Lower leg skin (tissue), 4 donors: ENCODE results near the gene STXBP6. TPM values are rescaled to one million over a fixed set of nuclear protein-coding genes. Genes with fewer than 3 reads are reported as not detected.

Source experiments
- DNase-seq, 2 donors: peaks; one replicate each; pipeline ENCODE4 v3.0.0-alpha.2; 2019; ENCODE audit warnings: low spot score in 2 of 2
- H3K4me3 ChIP-seq: fragments of 200-600 bp; sonication (generic); 2 replicates; pipeline ENCODE4 v1.5.1; 2017; ENCODE audit warnings: mild to moderate bottlenecking, low read depth; ENCODE audit not compliant: poor library complexity, severe bottlenecking
- CTCF ChIP-seq, 3 donors: fragments of 450-650 bp; IDR thresholded peaks; one replicate each; pipeline ENCODE4 v1.5.1; 2016; ENCODE audit warnings: antibody characterized with exemption in 3 of 3, mild to moderate bottlenecking in 3 of 3, moderate library complexity in 2 of 3
- POLR2A ChIP-seq, 2 donors: fragments of 450-650 bp; IDR thresholded peaks; one replicate each; pipeline ENCODE4 v1.6.1; 2016 to 2017; ENCODE audit warnings: antibody characterized with exemption in 2 of 2, mild to moderate bottlenecking in 1 of 2, moderate library complexity in 1 of 2
- whole genome bisulfite sequencing, 2 donors: methylation state at CpG; one replicate each; pipeline ENCODE4 v1.1.5; 2018; 5-methylcytosine and 5-hydroxymethylcytosine counted together
- intact Hi-C: fragments of 100-400 bp; cut with DNase I; formaldehyde crosslinking; loops from one replicate; pipeline ENCODE4 v1.15.0; 2023; ENCODE audit warnings: low total_unique reads
- total RNA-seq, 4 donors: library from RNA; depleted of rRNA; stranded (reverse); fragments of >200 nt; gene quantifications; one replicate each; pipeline ENCODE4 v1.1.0, GENCODE V29; 2016

STXBP6 gene
- total RNA-seq, 4 donors from 2014 or later: 24.6 to 49.3 (median 36.9) TPM

GRCh38 chr14:25038044-25038668, 11.8 kb downstream of the STXBP6 start:
- WGBS, 2 donors: 79 to 84% methylated on average over 4 of the region's 4 CpGs
- no peak for TF ChIP-seq CTCF (IDR thresholded peaks at IDR 0.05)
- no peak for TF ChIP-seq POLR2A (IDR thresholded peaks at IDR 0.05)
- intact Hi-C loops: no loop called here

GRCh38 chr14:25037032-25037431, 12.9 kb downstream of the STXBP6 start:
- WGBS, 2 donors: 78 to 91% methylated on average over 2 of the region's 2 CpGs
- H3K4me3 ChIP-seq: no peak overlapping the region
- no peak for DNase-seq
- TF ChIP-seq POLR2A (IDR thresholded peaks at IDR 0.05) (no peak), CTCF (IDR thresholded peaks at IDR 0.05) (no peak)
- intact Hi-C loops: no loop called here

More at GRCh38 chr14:25038044-25038668, 11.8 kb downstream of the STXBP6 start:
- DNase-seq: no peak
- H3K4me3 ChIP-seq: no peak overlapping the region

- DNase-seq: no peak
- TF ChIP-seq CTCF (IDR thresholded peaks at IDR 0.05): no peak
- no peak for TF ChIP-seq POLR2A (IDR thresholded peaks at IDR 0.05)
- 82 to 85% methylated on average over 11 of the region's 11 CpGs for WGBS, 2 donors
- intact Hi-C loops: no loop called here
- H3K4me3 ChIP-seq: no peak overlapping the region
Observed at GRCh38 chr14:25034803-25035681, 14.9 kb downstream of the STXBP6 start.

- no peak for DNase-seq
- H3K4me3 ChIP-seq: no peak overlapping the region
- intact Hi-C loops: no loop called here
- WGBS, 2 donors: 91 to 97% methylated on average over 1 of the region's 1 CpG
- no peak for TF ChIP-seq CTCF (IDR thresholded peaks at IDR 0.05)
Observed at GRCh38 chr14:25033358-25033757, 16.6 kb downstream of the STXBP6 start.

GRCh38 chr14:25032092-25032784, 17.7 kb downstream of the STXBP6 start:
- TF ChIP-seq CTCF (IDR thresholded peaks at IDR 0.05): no peak
- WGBS, 2 donors: 93 to 95% methylated on average over 10 of the region's 10 CpGs
- DNase-seq: no peak
- intact Hi-C loops: no loop called here
- no peak overlapping the region for H3K4me3 ChIP-seq
